K562 (cell line): Measurements from ENCODE around the gene ZBTB2. TPM values are rescaled to one million over a fixed set of nuclear protein-coding genes. Genes with fewer than 3 reads are reported as not detected.

ENCODE experiments used
- ATAC-seq: fragments of 200-7000 bp; cut with Tn5 transposase; 3 replicates; pipeline ENCODE4 v1.9.1; 2020; ENCODE audit warnings: moderate library complexity
- BruUV-seq: library from RNA; stranded (reverse); fragments of 400-500 nt; replicated peaks from 2 replicates; lab custom pipeline; 2021; lab: Mats Ljungman, UMichigan
- CTCF ChIA-PET: fragments of 300-600 bp; formaldehyde crosslinking; extraction: SDS; loops from one replicate; lab custom pipeline; 2021; ENCODE audit warnings: low intra/inter-chr PET ratio; lab: Yijun Ruan, JAX
- POLR2A ChIA-PET: fragments of 300-600, 350-650 bp; sonication (Branson Sonifier 250); formaldehyde crosslinking; extraction: SDS; loops from one replicate; lab custom pipeline; 2021; ENCODE audit warnings: antibody characterized with exemption, inconsistent platforms; lab: Yijun Ruan, JAX
- DNase-seq, 4 experiments: peaks; one replicate each; pipeline versions ENCODE4 v3.0.0 to v3.0.0-alpha.2; 2011 to 2018; ENCODE audit warnings: low spot score in 3 of 4, mixed read lengths in 3 of 4; ENCODE audit errors: extremely low read depth in 1 of 4
- FAIRE-seq: peaks from 2 replicates; lab custom pipeline; 2011; peaks lifted over from hg19 to GRCh38; lab: Jason Lieb, UNC
- H2AFZ ChIP-seq: 2 replicates; pipeline ENCODE4 v1.6.0; 2011; ENCODE audit warnings: low read depth, low read length, control low read depth, inconsistent platforms
- H3K27ac ChIP-seq: fragments of 200-600 bp; 3 replicates; pipeline ENCODE4 v1.8.0; 2011; ENCODE audit warnings: low read depth, mild to moderate bottlenecking, control low read depth, inconsistent platforms, low read length, moderate library complexity, mixed read lengths; ENCODE audit errors: extremely low read depth
- H3K27me3 ChIP-seq, 2 experiments: fragments of 300-600 bp in 1 of 2; 2 replicates in 1 of 2; 3 replicates in 1 of 2; pipeline versions ENCODE4 v1.6.0 to v1.8.0; 2011; ENCODE audit warnings: inconsistent platforms in 2 of 2, low read length in 2 of 2, mild to moderate bottlenecking in 1 of 2, mixed read lengths in 1 of 2, moderate library complexity in 1 of 2; ENCODE audit not compliant: control insufficient read depth in 2 of 2, insufficient read depth in 2 of 2
- H3K36me3 ChIP-seq: fragments of 300-600 bp; 3 replicates; pipeline ENCODE4 v1.8.0; 2011; ENCODE audit warnings: mild to moderate bottlenecking, low read length, inconsistent platforms; ENCODE audit not compliant: control insufficient read depth, insufficient read depth
- H3K4me1 ChIP-seq, 2 experiments: fragments of 200-600 bp in 1 of 2; replicated peaks in 1 of 2; 2 replicates in 1 of 2; 3 replicates in 1 of 2; pipeline versions ENCODE4 v1.5.1 to v1.8.0; 2011; ENCODE audit warnings: inconsistent platforms in 2 of 2, low read length in 2 of 2, mild to moderate bottlenecking in 1 of 2, mixed read lengths in 1 of 2, moderate library complexity in 1 of 2; ENCODE audit not compliant: control insufficient read depth in 2 of 2, insufficient read depth in 2 of 2
- H3K4me2 ChIP-seq: 2 replicates; pipeline ENCODE4 v1.6.1; 2011; ENCODE audit warnings: low read length, control low read depth, inconsistent platforms, mixed read lengths; ENCODE audit not compliant: insufficient read depth
- H3K4me3 ChIP-seq: fragments of 200-600 bp; sonication (generic), shearing (Covaris generic); 2 replicates; pipeline ENCODE4 v1.5.1; 2016; ENCODE audit warnings: control low read depth, inconsistent platforms
- H3K79me2 ChIP-seq: fragments of 200-600 bp; 3 replicates; pipeline ENCODE4 v1.8.0; 2011; ENCODE audit warnings: low read length, inconsistent platforms; ENCODE audit not compliant: control insufficient read depth, insufficient read depth
- H3K9ac ChIP-seq, 2 experiments: 2 replicates each; pipeline versions ENCODE4 v1.6.0 to v1.6.1; 2011; ENCODE audit warnings: low read depth in 2 of 2, low read length in 2 of 2, control low read depth in 1 of 2, inconsistent platforms in 1 of 2, mild to moderate bottlenecking in 1 of 2, mixed read lengths in 1 of 2; ENCODE audit not compliant: insufficient read depth in 1 of 2
- H3K9me1 ChIP-seq: one replicate; pipeline ENCODE4 v1.6.0; 2011; ENCODE audit warnings: inconsistent platforms, mild to moderate bottlenecking, low read length, moderate library complexity; ENCODE audit not compliant: control insufficient read depth, insufficient read depth
- H3K9me3 ChIP-seq: replicated peaks from 2 replicates; pipeline ENCODE4 v1.5.1; 2011; ENCODE audit warnings: low read depth, low read length, inconsistent platforms; ENCODE audit not compliant: control insufficient read depth, insufficient read depth
- H4K20me1 ChIP-seq: replicated peaks from 2 replicates; pipeline ENCODE4 v1.6.1; 2011; ENCODE audit warnings: low read length, inconsistent platforms, mixed read lengths; ENCODE audit not compliant: control insufficient read depth, insufficient read depth
- L3MBTL2 ChIP-seq: fragments of 450-650 bp; IDR thresholded peaks from 2 replicates; pipeline ENCODE4 v1.6.1; 2016; ENCODE audit warnings: mild to moderate bottlenecking, moderate library complexity
- POLR2AphosphoS2 ChIP-seq: IDR thresholded peaks from 2 replicates; pipeline ENCODE4 v1.6.1; 2012; ENCODE audit warnings: low read length, improper control_type of control experiment
- TCF7 ChIP-seq: sonication (generic); IDR thresholded peaks from 2 replicates; pipeline ENCODE4 v1.6.1; 2016; ENCODE audit warnings: antibody characterized with exemption, borderline replicate concordance
- TCF7L2 ChIP-seq: fragments of 150-350 bp; IDR thresholded peaks from 2 replicates; pipeline ENCODE4 v1.6.1; 2016; ENCODE audit warnings: low read depth, mild to moderate bottlenecking, low read length, moderate library complexity
- ZNF384 ChIP-seq: IDR thresholded peaks from 2 replicates; pipeline ENCODE4 v1.6.1; 2012; ENCODE audit warnings: low read depth, low read length, improper control_type of control experiment
- ZNF639 ChIP-seq, 2 experiments: fragments of 200-800 bp in 1 of 2; sonication (Bioruptor generic) in 1 of 2; sonication (generic) in 1 of 2; formaldehyde crosslinking in 1 of 2; IDR thresholded peaks in 1 of 2; conservative IDR thresholded peaks in 1 of 2; 2 replicates each; pipeline versions ENCODE4 v1.5.0 to v1.6.1; 2016 to 2020; ENCODE audit warnings: missing compliant biosample characterization in 1 of 2, missing genetic modification characterization in 1 of 2, missing genetic modification reagents in 1 of 2
- WGBS: fragments of 100-300 bp; shearing (Covaris generic); methylation state at CpG from one replicate; pipeline ENCODE4 v1.1.6; 2016; ENCODE audit warnings: low coverage, mixed read lengths; ENCODE audit not compliant: insufficient coverage; ENCODE audit errors: missing lambda C conversion rate; 5-methylcytosine and 5-hydroxymethylcytosine counted together
- in situ Hi-C: fragments of 300-500 bp; cut with MboI; formaldehyde crosslinking; loops from 4 replicates; pipeline ENCODE4 v1.15.0; 2018; ENCODE audit warnings: inconsistent platforms, mixed read lengths
- intact Hi-C: fragments of 100-400 bp; cut with micrococcal nuclease; formaldehyde crosslinking; loops from 2 replicates; pipeline ENCODE4 v1.14.2; 2022
- polyA plus RNA-seq, 8 experiments: library from polyadenylated mRNA; depleted of rRNA in 4 of 8; stranded (reverse) in 5 of 8; unstranded in 3 of 8; fragments of >200 nt; fragmentation: Nextera tagmentation in 2 of 8; fragmentation: Illumina TruSeq in 1 of 8; extraction: Ambion mirVana in 2 of 8; extraction: Trizol in 1 of 8; gene quantifications; 2 replicates each; pipeline versions ENCODE4 v1.2.1 to v1.2.3, GENCODE V29; 2011 to 2014; ENCODE audit warnings: inconsistent platforms in 1 of 8, missing spikeins in 1 of 8
- total RNA-seq, 7 experiments: library from RNA; depleted of rRNA in 6 of 7; stranded (reverse); fragments of >200 nt in 6 of 7; fragmentation: Illumina TruSeq in 2 of 7; extraction: Trizol in 2 of 7; gene quantifications; 2 replicates each; pipeline versions ENCODE4 v1.2.1 to v1.2.3, GENCODE V29; 2011 to 2021; ENCODE audit warnings: low replicate concordance in 1 of 7
- TF ChIP-seq, protein P1 (sequence below): fragments of 450-650 bp; IDR thresholded peaks from 2 replicates; pipeline ENCODE4 v1.6.1; 2016; ENCODE audit warnings: mild to moderate bottlenecking, moderate library complexity
- TF ChIP-seq, protein P2 (sequence below), 2 experiments: fragments of 450-650 bp in 1 of 2; sonication (generic) in 1 of 2; formaldehyde crosslinking; conservative IDR thresholded peaks; 2 replicates each; pipeline versions ENCODE4 v1.4.0 to v1.8.1; 2020 to 2022; ENCODE audit warnings: mild to moderate bottlenecking in 1 of 2, missing genetic modification reagents in 1 of 2

The ZBTB2 gene
- total and polyA plus RNA-seq, 9 of the 15 experiments (the other 6 are each of a cell fraction or from before 2014, with no cell fraction given), result 5.1 to 26.2 (median 16.4) TPM

DNA sequence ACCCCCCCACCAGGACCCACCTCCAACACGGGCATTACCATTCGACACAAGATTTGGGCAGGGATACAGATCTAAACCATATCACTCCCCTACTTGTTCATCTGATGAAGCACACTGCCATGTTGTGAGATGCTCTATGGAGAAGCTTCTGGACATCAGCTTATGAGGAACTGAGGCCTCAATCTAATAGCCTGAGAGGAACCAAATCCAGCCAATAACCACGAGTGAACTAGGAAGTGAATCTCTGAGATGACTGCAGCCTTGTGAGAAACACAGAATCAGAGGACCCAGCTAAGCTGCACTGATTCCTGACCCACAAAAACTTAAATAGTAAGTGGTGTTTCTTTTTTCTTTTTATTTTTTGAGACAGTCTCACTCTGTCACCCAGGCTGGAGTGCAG is 21.6 kb upstream of the ZBTB2 start:
- intact Hi-C loops, result no loop called here
- Histone ChIP-seq H3K27me3 (no peaks in the 10 kb centered on the region), H3K4me1 (no peaks in the 10 kb centered on the region), H3K36me3 (peaks cover 79% of the 10 kb centered on the region), H2AFZ (no peak overlapping the region), H3K79me2 (no peaks in the 10 kb centered on the region), H4K20me1 (no peaks in the 10 kb centered on the region), H3K9ac (no peak overlapping the region), H3K27ac (no peak overlapping the region), H3K9me3 (peaks cover 2% of the 10 kb centered on the region; the same call in 1 of the 2 replicates), H3K9me1 (no peaks in the 10 kb centered on the region), H3K4me2 (no peak overlapping the region), H3K4me3 (no peak overlapping the region)
- ATAC-seq, result no peak
- in situ Hi-C loops, result loop anchor here (25.0 kb wide), 1 partner anchor 1574 kb away; the partner anchor contains the start of gene FBXO5
- POLR2A ChIA-PET, result interaction anchor here (1.3 to 1.8 kb wide), 3 partner anchors 8 to 18 kb away, joined by 3 to 4 read pairs (median 4); no protein-coding TSS in a partner anchor
- BruUV-seq, result no TSS peak
- DNase-seq, result no peak
- TF ChIP-seq, protein P1, sequence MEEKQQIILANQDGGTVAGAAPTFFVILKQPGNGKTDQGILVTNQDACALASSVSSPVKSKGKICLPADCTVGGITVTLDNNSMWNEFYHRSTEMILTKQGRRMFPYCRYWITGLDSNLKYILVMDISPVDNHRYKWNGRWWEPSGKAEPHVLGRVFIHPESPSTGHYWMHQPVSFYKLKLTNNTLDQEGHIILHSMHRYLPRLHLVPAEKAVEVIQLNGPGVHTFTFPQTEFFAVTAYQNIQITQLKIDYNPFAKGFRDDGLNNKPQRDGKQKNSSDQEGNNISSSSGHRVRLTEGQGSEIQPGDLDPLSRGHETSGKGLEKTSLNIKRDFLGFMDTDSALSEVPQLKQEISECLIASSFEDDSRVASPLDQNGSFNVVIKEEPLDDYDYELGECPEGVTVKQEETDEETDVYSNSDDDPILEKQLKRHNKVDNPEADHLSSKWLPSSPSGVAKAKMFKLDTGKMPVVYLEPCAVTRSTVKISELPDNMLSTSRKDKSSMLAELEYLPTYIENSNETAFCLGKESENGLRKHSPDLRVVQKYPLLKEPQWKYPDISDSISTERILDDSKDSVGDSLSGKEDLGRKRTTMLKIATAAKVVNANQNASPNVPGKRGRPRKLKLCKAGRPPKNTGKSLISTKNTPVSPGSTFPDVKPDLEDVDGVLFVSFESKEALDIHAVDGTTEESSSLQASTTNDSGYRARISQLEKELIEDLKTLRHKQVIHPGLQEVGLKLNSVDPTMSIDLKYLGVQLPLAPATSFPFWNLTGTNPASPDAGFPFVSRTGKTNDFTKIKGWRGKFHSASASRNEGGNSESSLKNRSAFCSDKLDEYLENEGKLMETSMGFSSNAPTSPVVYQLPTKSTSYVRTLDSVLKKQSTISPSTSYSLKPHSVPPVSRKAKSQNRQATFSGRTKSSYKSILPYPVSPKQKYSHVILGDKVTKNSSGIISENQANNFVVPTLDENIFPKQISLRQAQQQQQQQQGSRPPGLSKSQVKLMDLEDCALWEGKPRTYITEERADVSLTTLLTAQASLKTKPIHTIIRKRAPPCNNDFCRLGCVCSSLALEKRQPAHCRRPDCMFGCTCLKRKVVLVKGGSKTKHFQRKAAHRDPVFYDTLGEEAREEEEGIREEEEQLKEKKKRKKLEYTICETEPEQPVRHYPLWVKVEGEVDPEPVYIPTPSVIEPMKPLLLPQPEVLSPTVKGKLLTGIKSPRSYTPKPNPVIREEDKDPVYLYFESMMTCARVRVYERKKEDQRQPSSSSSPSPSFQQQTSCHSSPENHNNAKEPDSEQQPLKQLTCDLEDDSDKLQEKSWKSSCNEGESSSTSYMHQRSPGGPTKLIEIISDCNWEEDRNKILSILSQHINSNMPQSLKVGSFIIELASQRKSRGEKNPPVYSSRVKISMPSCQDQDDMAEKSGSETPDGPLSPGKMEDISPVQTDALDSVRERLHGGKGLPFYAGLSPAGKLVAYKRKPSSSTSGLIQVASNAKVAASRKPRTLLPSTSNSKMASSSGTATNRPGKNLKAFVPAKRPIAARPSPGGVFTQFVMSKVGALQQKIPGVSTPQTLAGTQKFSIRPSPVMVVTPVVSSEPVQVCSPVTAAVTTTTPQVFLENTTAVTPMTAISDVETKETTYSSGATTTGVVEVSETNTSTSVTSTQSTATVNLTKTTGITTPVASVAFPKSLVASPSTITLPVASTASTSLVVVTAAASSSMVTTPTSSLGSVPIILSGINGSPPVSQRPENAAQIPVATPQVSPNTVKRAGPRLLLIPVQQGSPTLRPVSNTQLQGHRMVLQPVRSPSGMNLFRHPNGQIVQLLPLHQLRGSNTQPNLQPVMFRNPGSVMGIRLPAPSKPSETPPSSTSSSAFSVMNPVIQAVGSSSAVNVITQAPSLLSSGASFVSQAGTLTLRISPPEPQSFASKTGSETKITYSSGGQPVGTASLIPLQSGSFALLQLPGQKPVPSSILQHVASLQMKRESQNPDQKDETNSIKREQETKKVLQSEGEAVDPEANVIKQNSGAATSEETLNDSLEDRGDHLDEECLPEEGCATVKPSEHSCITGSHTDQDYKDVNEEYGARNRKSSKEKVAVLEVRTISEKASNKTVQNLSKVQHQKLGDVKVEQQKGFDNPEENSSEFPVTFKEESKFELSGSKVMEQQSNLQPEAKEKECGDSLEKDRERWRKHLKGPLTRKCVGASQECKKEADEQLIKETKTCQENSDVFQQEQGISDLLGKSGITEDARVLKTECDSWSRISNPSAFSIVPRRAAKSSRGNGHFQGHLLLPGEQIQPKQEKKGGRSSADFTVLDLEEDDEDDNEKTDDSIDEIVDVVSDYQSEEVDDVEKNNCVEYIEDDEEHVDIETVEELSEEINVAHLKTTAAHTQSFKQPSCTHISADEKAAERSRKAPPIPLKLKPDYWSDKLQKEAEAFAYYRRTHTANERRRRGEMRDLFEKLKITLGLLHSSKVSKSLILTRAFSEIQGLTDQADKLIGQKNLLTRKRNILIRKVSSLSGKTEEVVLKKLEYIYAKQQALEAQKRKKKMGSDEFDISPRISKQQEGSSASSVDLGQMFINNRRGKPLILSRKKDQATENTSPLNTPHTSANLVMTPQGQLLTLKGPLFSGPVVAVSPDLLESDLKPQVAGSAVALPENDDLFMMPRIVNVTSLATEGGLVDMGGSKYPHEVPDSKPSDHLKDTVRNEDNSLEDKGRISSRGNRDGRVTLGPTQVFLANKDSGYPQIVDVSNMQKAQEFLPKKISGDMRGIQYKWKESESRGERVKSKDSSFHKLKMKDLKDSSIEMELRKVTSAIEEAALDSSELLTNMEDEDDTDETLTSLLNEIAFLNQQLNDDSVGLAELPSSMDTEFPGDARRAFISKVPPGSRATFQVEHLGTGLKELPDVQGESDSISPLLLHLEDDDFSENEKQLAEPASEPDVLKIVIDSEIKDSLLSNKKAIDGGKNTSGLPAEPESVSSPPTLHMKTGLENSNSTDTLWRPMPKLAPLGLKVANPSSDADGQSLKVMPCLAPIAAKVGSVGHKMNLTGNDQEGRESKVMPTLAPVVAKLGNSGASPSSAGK, result no peak
- TF ChIP-seq ZNF384, result no peak
- TF ChIP-seq POLR2AphosphoS2, result peak; percentile 27; the same call in 1 of the 2 replicates
- TF ChIP-seq TCF7, result no peak
- no peak for TF ChIP-seq L3MBTL2
- TF ChIP-seq, protein P2, sequence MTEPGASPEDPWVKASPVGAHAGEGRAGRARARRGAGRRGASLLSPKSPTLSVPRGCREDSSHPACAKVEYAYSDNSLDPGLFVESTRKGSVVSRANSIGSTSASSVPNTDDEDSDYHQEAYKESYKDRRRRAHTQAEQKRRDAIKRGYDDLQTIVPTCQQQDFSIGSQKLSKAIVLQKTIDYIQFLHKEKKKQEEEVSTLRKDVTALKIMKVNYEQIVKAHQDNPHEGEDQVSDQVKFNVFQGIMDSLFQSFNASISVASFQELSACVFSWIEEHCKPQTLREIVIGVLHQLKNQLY (CRISPR knock-in tag; conservative IDR thresholded peaks at IDR 0.05), result no peak
- TF ChIP-seq TCF7L2, result no peak
- no peak for TF ChIP-seq ZNF639 (CRISPR knock-in tag; conservative IDR thresholded peaks at IDR 0.05 in 1 of 2, IDR thresholded peaks at IDR 0.05 in 1 of 2)
- FAIRE-seq, result no peak
- WGBS, result 98% methylated on average over 3 of the region's 3 CpGs
- CTCF ChIA-PET, result no interaction called here
